Natural killer cell (primary cell): ENCODE measurements around the gene KAZN. TPM values are rescaled to one million over a fixed set of nuclear protein-coding genes. Genes with fewer than 3 reads are reported as not detected.

ENCODE experiments used
- ATAC-seq, 3 donors: fragments of 150-1000 bp in 2 of 3; fragments of 200-7000 bp in 1 of 3; cut with Tn5 transposase; 1 replicate in 1 of 3; 2 replicates in 2 of 3; pipeline ENCODE4 v1.10.0; 2021; ENCODE audit warnings: mild to moderate bottlenecking in 2 of 3, moderate library complexity in 2 of 3
- DNase-seq, 2 donors: peaks; one replicate each; pipeline versions ENCODE4 v3.0.0 to v3.0.0-alpha.2; 2013 to 2021; ENCODE audit warnings: mixed read lengths in 1 of 2
- H3K27ac ChIP-seq: one replicate; pipeline ENCODE4 v1.5.1; 2013; ENCODE audit warnings: mild to moderate bottlenecking, low read length
- H3K27me3 ChIP-seq: one replicate; pipeline ENCODE4 v1.6.1; 2013; ENCODE audit warnings: low read length; ENCODE audit not compliant: control insufficient read depth, insufficient read depth
- H3K36me3 ChIP-seq: one replicate; pipeline ENCODE4 v1.6.1; 2013; ENCODE audit warnings: low read length; ENCODE audit not compliant: control insufficient read depth, insufficient read depth
- H3K4me1 ChIP-seq: one replicate; pipeline ENCODE4 v1.6.1; 2013; ENCODE audit warnings: low read length; ENCODE audit not compliant: control insufficient read depth, insufficient read depth
- H3K4me3 ChIP-seq: one replicate; pipeline ENCODE4 v1.5.1; 2013; ENCODE audit warnings: low read length
- H3K9me3 ChIP-seq: one replicate; pipeline ENCODE4 v1.6.1; 2013; ENCODE audit warnings: low read length; ENCODE audit not compliant: control insufficient read depth, insufficient read depth
- H3K27ac Mint-ChIP-seq, 2 donors: one replicate each; pipeline ENCODE4 v1.8.0; 2022; ENCODE audit warnings: mild to moderate bottlenecking in 2 of 2, mixed read lengths in 2 of 2, moderate library complexity in 1 of 2
- H3K27me3 Mint-ChIP-seq, 2 donors: one replicate each; pipeline ENCODE4 v1.8.0; 2022; ENCODE audit warnings: low read depth in 2 of 2, mixed read lengths in 2 of 2
- H3K36me3 Mint-ChIP-seq: one replicate; pipeline ENCODE4 v1.8.0; 2022; ENCODE audit warnings: mixed read lengths
- H3K4me1 Mint-ChIP-seq, 2 donors: one replicate each; pipeline ENCODE4 v1.8.0; 2022; ENCODE audit warnings: mixed read lengths in 2 of 2
- H3K4me3 Mint-ChIP-seq: one replicate; pipeline ENCODE4 v1.8.0; 2022; ENCODE audit warnings: mild to moderate bottlenecking, moderate library complexity, mixed read lengths
- H3K9me3 Mint-ChIP-seq, 2 donors: one replicate each; pipeline ENCODE4 v1.8.0; 2022; ENCODE audit warnings: mixed read lengths in 2 of 2
- CTCF ChIP-seq: fragments of 200-600 bp; IDR thresholded peaks from one replicate; pipeline ENCODE4 v1.8.0; 2022; ENCODE audit warnings: antibody characterized with exemption
- WGBS: methylation state at CpG from one replicate; pipeline ENCODE4 v1.1.7; 2013; ENCODE audit warnings: missing lambda C conversion rate; ENCODE audit not compliant: insufficient coverage; 5-methylcytosine and 5-hydroxymethylcytosine counted together
- intact Hi-C: fragments of 100-400 bp; cut with micrococcal nuclease; formaldehyde crosslinking; loops from one replicate; pipeline ENCODE4 v1.14.2; 2022
- total RNA-seq, 4 donors: library from RNA; stranded (reverse); fragments of 120-200 nt in 1 of 4; gene quantifications; one replicate each; pipeline versions ENCODE4 v1.2.3 to v1.2.4, GENCODE V29; 2013 to 2022

KAZN gene
- total RNA-seq, 3 donors from 2014 or later (not counting 1 experiment from before 2014, with no cell fraction given), result 1.2 to 2.0 (median 1.7) TPM

- 87% methylated on average over 2 of the region's 2 CpGs for WGBS
- Mint-ChIP-seq H3K36me3 (no peaks in the 10 kb centered on the region), H3K27ac (no peak overlapping the region)
These were observed 412.7 kb downstream of the KAZN start for GRCh38 chr1:15011160-15011559.

GRCh38 chr1:15011661-15012060, 413.2 kb downstream of the KAZN start:
- DNase-seq, result no peak
- intact Hi-C loops, result no loop called here
- Mint-ChIP-seq H3K36me3 (no peaks in the 10 kb centered on the region), H3K9me3 (no peaks in the 10 kb centered on the region), H3K4me3 (no peak overlapping the region), H3K27ac (no peak overlapping the region), H3K4me1 (no peaks in the 10 kb centered on the region), H3K27me3 (peaks cover 0 to 5% of the 10 kb centered on the region in 2 donors)
- no peak for ATAC-seq
- no peaks in the 10 kb centered on the region for H3K27me3 ChIP-seq
- no peaks in the 10 kb centered on the region for H3K9me3 ChIP-seq
- TF ChIP-seq CTCF, result no peak
- H3K4me3 ChIP-seq, result no peak overlapping the region
- WGBS, result 92% methylated on average over 8 of the region's 8 CpGs
- peaks cover 3% of the 10 kb centered on the region for H3K4me1 ChIP-seq
- no peaks in the 10 kb centered on the region for H3K36me3 ChIP-seq
- H3K27ac ChIP-seq, result no peak overlapping the region

More at GRCh38 chr1:15011160-15011559, 412.7 kb downstream of the KAZN start:
- no peaks in the 10 kb centered on the region for H3K9me3 ChIP-seq
- no peaks in the 10 kb centered on the region for H3K4me1 ChIP-seq
- H3K4me3 ChIP-seq, result no peak overlapping the region
- Mint-ChIP-seq H3K4me1 (no peaks in the 10 kb centered on the region), H3K27me3 (peaks cover 0 to 5% of the 10 kb centered on the region in 2 donors), H3K9me3 (no peaks in the 10 kb centered on the region), H3K4me3 (no peak overlapping the region)
- DNase-seq (no peak), ATAC-seq (no peak)
- no peak for TF ChIP-seq CTCF
- H3K27me3 ChIP-seq, result no peaks in the 10 kb centered on the region
- no peak overlapping the region for H3K27ac ChIP-seq
- intact Hi-C loops, result no loop called here
- no peaks in the 10 kb centered on the region for H3K36me3 ChIP-seq

GRCh38 chr1:15012822-15013221, 414.3 kb downstream of the KAZN start:
- peaks cover 3% of the 10 kb centered on the region for H3K4me1 ChIP-seq
- no peaks in the 10 kb centered on the region for H3K4me1 Mint-ChIP-seq
- H3K4me3 ChIP-seq, result no peak overlapping the region
- ATAC-seq (no peak), DNase-seq (no peak)
- intact Hi-C loops, result no loop called here
- WGBS, result 89% methylated on average over 7 of the region's 8 CpGs
- no peaks in the 10 kb centered on the region for H3K9me3 Mint-ChIP-seq
- H3K36me3 Mint-ChIP-seq, result no peaks in the 10 kb centered on the region
- no peaks in the 10 kb centered on the region for H3K9me3 ChIP-seq
- no peaks in the 10 kb centered on the region for H3K36me3 ChIP-seq
- no peaks in the 10 kb centered on the region for H3K27me3 ChIP-seq
- peaks cover 0 to 5% of the 10 kb centered on the region in 2 donors for H3K27me3 Mint-ChIP-seq
- TF ChIP-seq CTCF, result no peak
- H3K27ac Mint-ChIP-seq, result no peak overlapping the region
- no peak overlapping the region for H3K27ac ChIP-seq
- H3K4me3 Mint-ChIP-seq, result no peak overlapping the region

- Histone ChIP-seq H3K27me3 (no peaks in the 10 kb centered on the region), H3K4me1 (peaks cover 3% of the 10 kb centered on the region), H3K4me3 (no peak overlapping the region), H3K9me3 (no peaks in the 10 kb centered on the region), H3K36me3 (no peaks in the 10 kb centered on the region), H3K27ac (no peak overlapping the region)
- intact Hi-C loops, result no loop called here
- no peaks in the 10 kb centered on the region for H3K9me3 Mint-ChIP-seq
- no peak overlapping the region for H3K27ac Mint-ChIP-seq
- peaks cover 0 to 5% of the 10 kb centered on the region in 2 donors for H3K27me3 Mint-ChIP-seq
- no peak overlapping the region for H3K4me3 Mint-ChIP-seq
- no peak for ATAC-seq
- H3K36me3 Mint-ChIP-seq, result no peaks in the 10 kb centered on the region
- H3K4me1 Mint-ChIP-seq, result no peaks in the 10 kb centered on the region
- 90% methylated on average over 7 of the region's 8 CpGs for WGBS
- DNase-seq, result no peak
- TF ChIP-seq CTCF, result no peak
These were observed 415.3 kb downstream of the KAZN start for GRCh38 chr1:15013767-15014166.
